ENCODE data around the gene TADA2B. TPM values are rescaled to one million over a fixed set of nuclear protein-coding genes. Genes with fewer than 3 reads are reported as not detected.

TADA2B gene
- total RNA-seq, 2 donors from 2014 or later, result 17.3 to 17.5 TPM

DNA sequence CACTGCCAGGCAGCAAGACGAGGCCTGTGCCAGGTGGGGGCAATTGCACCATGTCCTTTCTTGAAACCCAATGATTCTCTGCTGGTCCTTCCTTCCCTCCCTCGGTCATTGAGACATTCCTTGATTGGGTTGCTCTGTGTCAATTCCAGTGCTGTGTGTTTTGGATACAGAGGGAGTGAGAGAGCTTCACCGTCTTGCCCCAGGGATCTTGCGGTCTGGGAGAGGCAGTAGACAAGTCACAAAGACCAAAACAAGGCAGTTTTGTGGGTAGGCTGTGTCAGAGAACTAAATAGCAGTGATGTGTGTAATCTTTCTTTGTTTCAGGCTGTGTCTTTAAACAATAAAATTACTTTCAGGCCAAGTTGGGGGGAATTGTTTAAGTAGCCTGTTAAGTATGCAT lies 38.8 kb upstream of the TADA2B start:
- H3K27ac Mint-ChIP-seq, result no peak overlapping the region
- no peaks in the 10 kb centered on the region for H3K9me3 Mint-ChIP-seq
- peaks cover 53% of the 10 kb centered on the region for H3K36me3 Mint-ChIP-seq (ENCODE audit: low read depth)
- H3K9ac ChIP-seq (ENCODE audit: extremely low read depth, low read length, poor library complexity, severe bottlenecking), result no peak overlapping the region
- no peaks in the 10 kb centered on the region for H3K27me3 Mint-ChIP-seq (ENCODE audit: insufficient read depth)
- H3K4me1 Mint-ChIP-seq, result peaks cover 43% of the 10 kb centered on the region
- no peak overlapping the region for H3K4me3 ChIP-seq (ENCODE audit: low read length)
- no peak overlapping the region for H3K4me3 Mint-ChIP-seq
- H3K4me1 ChIP-seq (ENCODE audit: control insufficient read depth, insufficient read depth, low read length), result peaks cover 26% of the 10 kb centered on the region
- 91 to 100% methylated on average over 1 to 4 of the region's 4 CpGs for WGBS, 2 experiments (ENCODE audit: insufficient coverage in 1 of 2, insufficient read length in 1 of 2)
- no peak for DNase-seq
- H3K9me3 ChIP-seq (ENCODE audit: control insufficient read depth, low read length), result no peaks in the 10 kb centered on the region
- TF ChIP-seq, protein P1, sequence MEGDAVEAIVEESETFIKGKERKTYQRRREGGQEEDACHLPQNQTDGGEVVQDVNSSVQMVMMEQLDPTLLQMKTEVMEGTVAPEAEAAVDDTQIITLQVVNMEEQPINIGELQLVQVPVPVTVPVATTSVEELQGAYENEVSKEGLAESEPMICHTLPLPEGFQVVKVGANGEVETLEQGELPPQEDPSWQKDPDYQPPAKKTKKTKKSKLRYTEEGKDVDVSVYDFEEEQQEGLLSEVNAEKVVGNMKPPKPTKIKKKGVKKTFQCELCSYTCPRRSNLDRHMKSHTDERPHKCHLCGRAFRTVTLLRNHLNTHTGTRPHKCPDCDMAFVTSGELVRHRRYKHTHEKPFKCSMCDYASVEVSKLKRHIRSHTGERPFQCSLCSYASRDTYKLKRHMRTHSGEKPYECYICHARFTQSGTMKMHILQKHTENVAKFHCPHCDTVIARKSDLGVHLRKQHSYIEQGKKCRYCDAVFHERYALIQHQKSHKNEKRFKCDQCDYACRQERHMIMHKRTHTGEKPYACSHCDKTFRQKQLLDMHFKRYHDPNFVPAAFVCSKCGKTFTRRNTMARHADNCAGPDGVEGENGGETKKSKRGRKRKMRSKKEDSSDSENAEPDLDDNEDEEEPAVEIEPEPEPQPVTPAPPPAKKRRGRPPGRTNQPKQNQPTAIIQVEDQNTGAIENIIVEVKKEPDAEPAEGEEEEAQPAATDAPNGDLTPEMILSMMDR (conservative IDR thresholded peaks at IDR 0.05), result no peak
- H3K36me3 ChIP-seq (ENCODE audit: control insufficient read depth, insufficient read depth, low read length), result peaks cover 65% of the 10 kb centered on the region
- H3K27me3 ChIP-seq (ENCODE audit: control insufficient read depth, insufficient read depth, low read length, poor library complexity, severe bottlenecking), result no peaks in the 10 kb centered on the region
- H3K27ac ChIP-seq (ENCODE audit: low read depth, low read length), result no peak overlapping the region

DNA sequence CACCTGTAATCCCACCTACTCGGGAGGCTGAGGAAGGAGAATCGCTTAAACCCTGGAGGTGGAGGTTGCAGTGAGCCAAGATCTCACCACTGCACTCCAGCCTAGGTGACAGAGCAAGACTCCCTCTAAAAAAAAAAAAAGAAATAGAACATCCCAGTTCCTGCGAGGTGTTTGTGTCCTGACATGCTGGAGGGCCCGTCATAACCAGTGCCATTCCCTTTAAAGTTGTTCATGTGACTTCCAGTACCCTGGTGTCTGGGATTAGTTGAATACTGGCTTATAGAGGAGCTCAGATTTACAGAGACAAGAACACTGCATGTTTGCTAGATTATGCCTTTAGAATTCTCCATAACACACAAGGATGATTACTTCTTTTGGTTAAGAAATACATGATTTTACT lies 37.6 kb upstream of the TADA2B start:
- Histone ChIP-seq H3K27me3 (ENCODE audit: control insufficient read depth, insufficient read depth, low read length, poor library complexity, severe bottlenecking) (no peaks in the 10 kb centered on the region), H3K4me3 (ENCODE audit: low read length) (no peak overlapping the region), H3K27ac (ENCODE audit: low read depth, low read length) (no peak overlapping the region), H3K36me3 (ENCODE audit: control insufficient read depth, insufficient read depth, low read length) (peaks cover 65% of the 10 kb centered on the region), H3K4me1 (ENCODE audit: control insufficient read depth, insufficient read depth, low read length) (peaks cover 28% of the 10 kb centered on the region), H3K9me3 (ENCODE audit: control insufficient read depth, low read length) (no peaks in the 10 kb centered on the region), H3K9ac (ENCODE audit: extremely low read depth, low read length, poor library complexity, severe bottlenecking) (no peak overlapping the region)
- 95 to 100% methylated on average over 2 to 4 of the region's 4 CpGs for WGBS, 2 experiments (ENCODE audit: insufficient coverage in 1 of 2, insufficient read length in 1 of 2)
- peaks cover 53% of the 10 kb centered on the region for H3K4me1 Mint-ChIP-seq
- no peak overlapping the region for H3K4me3 Mint-ChIP-seq
- no peaks in the 10 kb centered on the region for H3K27me3 Mint-ChIP-seq (ENCODE audit: insufficient read depth)
- peaks cover 51% of the 10 kb centered on the region for H3K36me3 Mint-ChIP-seq (ENCODE audit: low read depth)
- DNase-seq, result no peak
- no peak overlapping the region for H3K27ac Mint-ChIP-seq
- H3K9me3 Mint-ChIP-seq, result no peaks in the 10 kb centered on the region
- TF ChIP-seq, protein P1 (conservative IDR thresholded peaks at IDR 0.05), result no peak

DNA sequence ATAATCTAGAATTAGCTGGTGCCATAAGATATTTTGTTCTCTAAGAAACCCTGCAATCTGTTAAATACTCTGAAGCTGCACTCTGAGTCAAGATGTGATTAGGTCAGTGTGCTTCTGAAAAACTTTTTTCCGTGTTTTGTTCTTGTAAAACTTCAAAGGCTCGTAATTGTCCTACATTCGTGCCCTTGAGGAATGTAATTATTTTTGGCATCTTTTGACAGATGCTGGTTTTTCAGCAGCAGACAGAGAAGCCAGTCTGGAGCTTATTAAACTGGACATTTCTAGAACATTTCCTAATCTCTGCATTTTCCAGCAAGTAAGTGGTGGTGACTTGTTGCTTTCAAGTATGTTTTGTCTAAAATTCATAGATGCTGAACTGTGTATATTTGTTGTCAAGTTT lies 36.8 kb upstream of the TADA2B start:
- peaks cover 65% of the 10 kb centered on the region for H3K36me3 ChIP-seq (ENCODE audit: control insufficient read depth, insufficient read depth, low read length)
- no peaks in the 10 kb centered on the region for H3K27me3 Mint-ChIP-seq (ENCODE audit: insufficient read depth)
- peaks cover 33% of the 10 kb centered on the region for H3K4me1 ChIP-seq (ENCODE audit: control insufficient read depth, insufficient read depth, low read length)
- H3K27ac Mint-ChIP-seq, result no peak overlapping the region
- TF ChIP-seq, protein P1 (conservative IDR thresholded peaks at IDR 0.05), result no peak
- 82 to 93% methylated on average over 2 to 3 of the region's 3 CpGs for WGBS, 2 experiments (ENCODE audit: insufficient coverage in 1 of 2, insufficient read length in 1 of 2)
- no peaks in the 10 kb centered on the region for H3K9me3 ChIP-seq (ENCODE audit: control insufficient read depth, low read length)
- H3K27me3 ChIP-seq (ENCODE audit: control insufficient read depth, insufficient read depth, low read length, poor library complexity, severe bottlenecking), result no peaks in the 10 kb centered on the region
- H3K9me3 Mint-ChIP-seq, result no peaks in the 10 kb centered on the region
- H3K4me3 Mint-ChIP-seq, result no peak overlapping the region
- no peak for DNase-seq
- no peak overlapping the region for H3K9ac ChIP-seq (ENCODE audit: extremely low read depth, low read length, poor library complexity, severe bottlenecking)
- no peak overlapping the region for H3K27ac ChIP-seq (ENCODE audit: low read depth, low read length)
- H3K4me1 Mint-ChIP-seq, result peaks cover 61% of the 10 kb centered on the region
- peaks cover 50% of the 10 kb centered on the region for H3K36me3 Mint-ChIP-seq (ENCODE audit: low read depth)
- H3K4me3 ChIP-seq (ENCODE audit: low read length), result no peak overlapping the region
